Brain microvascular endothelial cell (primary cell): ENCODE results near the gene HOXA6.
A peak's percentile ranks its signal among the peaks of the same experiment; 100 is the strongest.

Source experiments
- DNase-seq: peaks from one replicate; pipeline ENCODE4 v3.0.0-alpha.2; 2020
- H3K27ac ChIP-seq: fragments of 250-450 bp; sonication (Bioruptor Pico); 2 replicates; pipeline ENCODE4 v1.5.1; 2020; ENCODE audit warnings: mild to moderate bottlenecking, moderate library complexity
- H3K27me3 ChIP-seq: fragments of 250-450 bp; sonication (Bioruptor Pico); replicated peaks from 2 replicates; pipeline ENCODE4 v1.5.1; 2020; ENCODE audit warnings: mild to moderate bottlenecking
- H3K36me3 ChIP-seq: fragments of 250-450 bp; sonication (Bioruptor Pico); replicated peaks from 2 replicates; pipeline ENCODE4 v1.5.1; 2020; ENCODE audit warnings: mild to moderate bottlenecking
- H3K4me3 ChIP-seq: 2 replicates; pipeline ENCODE4 v1.5.1; 2011; ENCODE audit warnings: low read depth, mild to moderate bottlenecking, control low read depth, low read length, moderate library complexity
- in situ Hi-C: cut with HindIII; loops from 2 replicates; pipeline ENCODE4 v1.10.0; 2017; ENCODE audit warnings: low sequenced_read_pairs, low pct_ligation_motif_present
- TF ChIP-seq, protein P1 (sequence below): IDR thresholded peaks from 2 replicates; pipeline ENCODE4 v1.5.1; 2011; ENCODE audit warnings: low read depth, mild to moderate bottlenecking, moderate library complexity, low read length, control low read depth, inconsistent platforms; ENCODE audit errors: missing control alignments

The HOXA6 gene

DNA sequence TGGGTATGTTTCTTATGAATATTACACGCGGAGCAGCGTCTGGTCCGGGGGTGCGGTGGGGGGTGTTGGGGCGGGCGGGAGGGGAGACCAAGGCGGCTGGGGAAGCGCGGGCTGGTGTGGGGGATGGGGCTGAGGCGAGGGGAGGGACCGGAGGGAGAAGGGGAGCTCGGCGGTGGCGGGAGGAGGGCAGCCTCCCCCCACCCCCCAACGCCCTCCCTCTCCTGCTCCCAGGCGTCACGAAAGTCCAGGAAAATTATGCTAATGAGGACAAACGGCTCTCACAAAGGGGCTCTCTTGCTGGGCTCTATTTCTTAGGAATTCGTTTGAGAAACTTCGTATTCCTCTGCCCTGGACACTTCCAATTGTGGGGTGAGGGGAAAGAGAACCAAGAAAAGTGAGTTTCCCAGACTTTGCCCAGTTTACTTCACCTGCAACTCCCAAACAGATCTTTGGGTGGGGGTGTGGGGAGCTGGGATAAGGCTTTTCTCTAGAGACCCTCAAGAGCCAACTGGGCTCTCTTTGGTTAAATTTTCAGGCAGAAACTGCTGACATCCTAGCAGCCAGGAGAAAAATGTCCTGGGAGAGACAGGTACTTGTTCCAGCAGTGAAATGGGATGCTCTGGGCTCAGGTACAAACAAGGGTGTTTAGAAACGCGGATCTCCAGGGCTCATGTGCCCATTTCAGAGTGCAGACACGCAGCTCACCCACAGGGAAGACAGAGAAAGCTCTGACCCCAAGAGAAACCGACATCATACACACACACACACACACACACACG is 33.4 kb downstream of the HOXA6 start:
- DNase-seq, result no peak
- Histone ChIP-seq H3K27me3 (peaks cover 92% of the 10 kb centered on the region), H3K4me3 (peak overlapping the region; percentile 57), H3K36me3 (no peaks in the 10 kb centered on the region), H3K27ac (no peak overlapping the region)
- TF ChIP-seq, protein P1, sequence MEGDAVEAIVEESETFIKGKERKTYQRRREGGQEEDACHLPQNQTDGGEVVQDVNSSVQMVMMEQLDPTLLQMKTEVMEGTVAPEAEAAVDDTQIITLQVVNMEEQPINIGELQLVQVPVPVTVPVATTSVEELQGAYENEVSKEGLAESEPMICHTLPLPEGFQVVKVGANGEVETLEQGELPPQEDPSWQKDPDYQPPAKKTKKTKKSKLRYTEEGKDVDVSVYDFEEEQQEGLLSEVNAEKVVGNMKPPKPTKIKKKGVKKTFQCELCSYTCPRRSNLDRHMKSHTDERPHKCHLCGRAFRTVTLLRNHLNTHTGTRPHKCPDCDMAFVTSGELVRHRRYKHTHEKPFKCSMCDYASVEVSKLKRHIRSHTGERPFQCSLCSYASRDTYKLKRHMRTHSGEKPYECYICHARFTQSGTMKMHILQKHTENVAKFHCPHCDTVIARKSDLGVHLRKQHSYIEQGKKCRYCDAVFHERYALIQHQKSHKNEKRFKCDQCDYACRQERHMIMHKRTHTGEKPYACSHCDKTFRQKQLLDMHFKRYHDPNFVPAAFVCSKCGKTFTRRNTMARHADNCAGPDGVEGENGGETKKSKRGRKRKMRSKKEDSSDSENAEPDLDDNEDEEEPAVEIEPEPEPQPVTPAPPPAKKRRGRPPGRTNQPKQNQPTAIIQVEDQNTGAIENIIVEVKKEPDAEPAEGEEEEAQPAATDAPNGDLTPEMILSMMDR, result no peak
- in situ Hi-C loops, result no loop called here

DNA sequence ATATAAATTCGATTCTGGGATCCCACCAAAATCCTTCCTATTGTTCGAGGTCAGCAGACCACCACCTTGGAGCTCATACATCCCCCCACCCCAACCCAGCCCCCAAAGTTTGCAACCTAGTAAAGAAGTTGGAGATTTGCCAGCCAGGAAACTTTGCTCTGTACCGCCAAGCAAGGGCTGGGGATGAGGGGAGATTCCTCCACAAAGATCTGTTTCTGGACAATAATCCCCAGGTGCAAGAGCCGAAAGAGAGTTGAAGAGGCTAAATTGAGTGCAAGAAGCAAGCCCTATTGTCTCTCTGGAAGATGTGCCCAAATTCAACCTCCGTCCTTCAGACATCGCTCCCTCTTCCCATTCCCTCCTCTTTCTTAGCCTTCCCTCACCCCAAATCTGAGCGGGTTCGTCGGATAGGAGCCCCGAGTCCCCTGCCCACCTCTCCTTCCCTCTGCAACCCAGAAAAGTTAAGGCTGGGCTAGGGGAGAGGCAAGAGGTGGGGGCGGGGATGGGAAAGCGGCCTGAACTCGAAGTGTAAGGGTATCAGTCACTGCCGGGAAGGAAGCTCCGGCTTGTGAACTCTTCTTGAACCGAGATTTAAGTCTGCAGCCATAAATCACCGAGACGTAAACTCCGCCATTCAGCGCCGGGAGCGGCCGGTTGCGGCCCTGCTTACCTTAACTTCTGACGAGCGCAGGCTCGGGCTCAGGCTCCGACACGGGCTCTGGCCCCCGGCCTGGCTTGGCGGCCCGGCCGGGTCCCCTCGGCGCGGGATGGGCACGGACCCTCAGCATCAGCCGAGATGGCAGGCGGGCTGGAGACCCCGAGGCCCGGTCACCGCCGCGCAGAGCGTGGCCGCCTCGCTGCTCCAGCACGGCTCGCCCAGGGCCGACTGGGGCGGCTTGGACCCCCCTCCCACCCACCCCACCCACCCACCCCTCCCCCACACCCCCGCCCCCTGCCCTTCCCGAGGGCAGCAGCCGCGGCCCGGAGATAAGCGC is 34.3 kb downstream of the HOXA6 start:
- peak overlapping the region; percentile 57 for H3K4me3 ChIP-seq
- no peaks in the 10 kb centered on the region for H3K36me3 ChIP-seq
- H3K27me3 ChIP-seq, result peaks cover 93% of the 10 kb centered on the region
- DNase-seq, result no peak
- H3K27ac ChIP-seq, result no peak overlapping the region
- TF ChIP-seq, protein P1, result no peak
- in situ Hi-C loops, result no loop called here

DNA sequence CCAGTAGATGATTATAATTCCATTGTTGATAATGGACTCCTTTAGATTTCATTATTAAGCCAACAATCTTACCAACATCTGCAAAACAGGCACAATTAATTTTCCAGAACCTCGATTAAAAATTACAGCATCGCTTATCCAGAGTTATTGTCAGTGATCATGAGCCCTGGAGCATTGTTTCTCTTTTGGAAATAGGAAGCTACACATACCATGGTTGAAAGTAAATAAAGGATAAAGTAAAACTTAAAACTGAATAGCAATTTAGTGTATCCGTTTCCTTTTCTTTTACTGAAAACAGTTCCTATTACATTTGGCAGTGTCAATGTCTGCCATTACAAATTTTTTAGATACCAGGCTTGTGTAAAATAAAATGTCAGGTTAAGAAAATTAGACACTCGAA is 35.2 kb downstream of the HOXA6 start:
- peak overlapping the region; percentile 57 for H3K4me3 ChIP-seq
- peaks cover 93% of the 10 kb centered on the region for H3K27me3 ChIP-seq
- in situ Hi-C loops, result no loop called here
- H3K36me3 ChIP-seq, result no peaks in the 10 kb centered on the region
- TF ChIP-seq, protein P1, result no peak
- no peak overlapping the region for H3K27ac ChIP-seq
- no peak for DNase-seq

DNA sequence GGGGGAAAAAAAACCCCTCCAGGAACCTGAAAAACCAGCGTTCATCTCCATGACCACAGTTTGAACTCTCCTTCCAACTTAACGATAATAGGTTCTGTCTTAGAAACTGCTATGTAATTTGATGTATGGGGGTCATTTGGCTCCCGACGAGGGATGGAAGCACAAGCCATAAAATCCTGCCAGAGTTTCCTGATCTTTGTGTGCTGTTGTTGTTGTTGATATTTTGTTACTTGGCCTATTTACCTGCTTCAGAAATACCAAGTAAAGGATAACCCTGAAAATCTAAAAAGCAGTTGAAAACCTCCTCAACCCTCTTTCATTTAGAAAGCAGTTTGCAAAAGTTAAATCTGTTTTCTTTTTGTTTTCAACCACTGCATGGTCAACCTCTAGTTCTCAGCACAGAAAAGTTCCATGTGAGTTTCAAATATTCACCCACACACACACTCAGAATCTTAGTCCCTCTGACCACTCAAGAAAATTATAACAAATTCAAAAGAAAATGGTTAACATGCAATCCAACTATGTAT is 35.8 kb downstream of the HOXA6 start:
- Histone ChIP-seq H3K36me3 (no peaks in the 10 kb centered on the region), H3K4me3 (peak overlapping the region; percentile 57), H3K27me3 (peaks cover 91% of the 10 kb centered on the region), H3K27ac (no peak overlapping the region)
- in situ Hi-C loops, result no loop called here
- TF ChIP-seq, protein P1, result no peak
- DNase-seq, result no peak

DNA sequence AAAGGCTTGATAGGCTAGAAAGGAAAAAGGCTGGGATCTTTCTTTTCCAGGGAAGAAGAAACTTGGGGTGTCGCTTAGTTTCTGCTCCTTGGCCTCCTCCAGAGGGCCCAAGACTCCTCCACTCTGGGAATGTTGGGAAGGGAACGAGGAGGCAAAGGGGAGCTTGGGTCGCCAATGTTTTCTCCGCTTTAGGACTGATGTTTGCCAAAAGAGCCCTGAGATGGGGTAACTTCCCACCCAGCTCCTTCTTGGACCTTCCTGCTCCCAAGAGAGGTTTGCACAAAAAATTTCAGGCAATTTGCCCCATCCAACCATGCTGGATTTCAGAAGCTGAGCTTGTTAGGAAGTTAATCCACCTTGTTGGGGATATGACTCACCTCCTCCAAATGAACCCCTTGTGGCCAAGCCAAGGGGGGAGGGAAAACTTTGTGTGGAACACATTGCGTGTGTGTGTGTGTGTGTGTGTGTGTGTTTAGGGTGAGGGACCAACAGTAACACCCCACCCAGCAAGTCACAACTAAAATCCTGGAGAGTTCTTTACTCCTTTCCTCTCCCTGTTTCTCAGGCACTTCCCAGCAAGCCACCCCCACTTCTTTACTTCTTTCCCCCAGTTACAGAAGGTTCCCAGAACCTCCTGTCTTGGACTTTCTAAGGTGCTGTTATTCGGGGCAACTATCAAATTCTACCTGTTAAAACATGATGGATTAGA is 36.4 kb downstream of the HOXA6 start:
- peak overlapping the region; percentile 30 for H3K4me3 ChIP-seq
- in situ Hi-C loops, result no loop called here

More for the DNA sequence above, 36.4 kb downstream of the HOXA6 start:
- Histone ChIP-seq H3K27me3 (peaks cover 91% of the 10 kb centered on the region), H3K36me3 (no peaks in the 10 kb centered on the region), H3K27ac (no peak overlapping the region)
- TF ChIP-seq, protein P1, result no peak
- no peak for DNase-seq
